GM18511 (cell line): ENCODE data around the gene OR11A1.
"Not testable (repeated sequence)": the region's sequence is repeated elsewhere in the genome, so short reads cannot be mapped to it uniquely, and the experiment has no call there.

Experiments
- ATAC-seq: cut with Tn5 transposase; IDR thresholded peaks from one replicate; pipeline ENCODE4 v1.9.1; 2021; ENCODE audit warnings: mild to moderate bottlenecking, moderate library complexity; ENCODE audit not compliant: unreplicated experiment

The OR11A1 gene

GRCh38 chr6:29479560-29479959 is 22.7 kb upstream of the OR11A1 start:
- no peak for ATAC-seq

DNA sequence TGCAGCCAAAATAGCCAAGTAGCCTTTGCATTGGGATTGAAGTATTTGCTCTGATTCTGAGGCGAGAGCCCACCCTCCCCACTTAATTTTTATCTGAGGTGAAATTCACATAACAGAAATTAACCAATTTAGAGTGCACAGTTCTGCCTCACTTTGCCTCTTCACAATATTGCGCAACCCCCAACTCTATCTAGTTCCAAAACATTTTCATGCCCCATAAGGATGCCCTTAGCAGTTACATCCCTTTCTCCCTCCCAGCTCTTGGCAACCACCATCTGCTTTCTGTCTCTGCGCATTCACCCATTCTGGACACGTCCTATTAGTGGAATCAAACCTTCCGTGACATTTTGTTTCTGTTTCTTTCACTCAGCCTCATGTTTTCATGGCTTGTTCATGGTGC is 21.9 kb upstream of the OR11A1 start:
- no peak for ATAC-seq

GRCh38 chr6:29477923-29478450 is 21.1 kb upstream of the OR11A1 start:
- no peak for ATAC-seq

GRCh38 chr6:29474996-29475395 is 18.1 kb upstream of the OR11A1 start:
- no peak for ATAC-seq

DNA sequence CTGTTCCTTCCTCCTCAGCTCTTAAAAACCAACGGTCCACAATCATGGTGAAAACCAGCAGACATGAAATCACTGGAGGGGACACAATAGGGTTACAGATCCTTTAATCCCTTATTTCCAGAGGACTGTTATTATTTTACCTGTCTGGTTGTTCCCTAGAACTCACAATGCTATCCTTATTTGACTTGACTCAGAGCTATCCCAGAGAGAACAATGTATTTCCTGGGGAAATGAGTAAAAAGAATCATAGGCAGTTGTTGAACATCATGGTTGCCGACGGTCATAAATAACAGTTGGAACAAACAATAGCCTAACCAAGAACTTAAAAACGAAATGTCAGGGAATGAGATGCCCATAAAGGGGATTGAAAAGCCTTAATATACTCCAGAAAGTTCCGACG is 9.4 kb upstream of the OR11A1 start:
- ATAC-seq, result no peak

DNA sequence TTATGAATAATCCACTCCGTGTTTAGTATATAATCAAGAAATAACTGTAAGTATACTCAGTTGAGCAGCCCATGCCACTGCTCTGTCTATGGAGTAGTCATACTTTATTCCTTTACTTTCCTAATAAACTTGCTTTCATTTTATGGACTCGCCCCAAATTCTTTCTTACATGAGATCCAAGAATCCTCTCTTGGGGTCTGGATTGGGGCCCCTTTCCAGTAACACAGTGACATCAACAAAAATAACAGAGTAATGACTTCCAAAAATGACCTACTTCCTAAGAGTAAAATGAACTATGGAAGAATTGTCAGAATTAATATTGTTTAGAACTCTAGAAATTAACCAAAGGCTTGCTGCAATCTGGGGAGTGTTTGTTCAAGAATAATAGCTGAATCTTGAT is 8.9 kb upstream of the OR11A1 start:
- no peak for ATAC-seq

DNA sequence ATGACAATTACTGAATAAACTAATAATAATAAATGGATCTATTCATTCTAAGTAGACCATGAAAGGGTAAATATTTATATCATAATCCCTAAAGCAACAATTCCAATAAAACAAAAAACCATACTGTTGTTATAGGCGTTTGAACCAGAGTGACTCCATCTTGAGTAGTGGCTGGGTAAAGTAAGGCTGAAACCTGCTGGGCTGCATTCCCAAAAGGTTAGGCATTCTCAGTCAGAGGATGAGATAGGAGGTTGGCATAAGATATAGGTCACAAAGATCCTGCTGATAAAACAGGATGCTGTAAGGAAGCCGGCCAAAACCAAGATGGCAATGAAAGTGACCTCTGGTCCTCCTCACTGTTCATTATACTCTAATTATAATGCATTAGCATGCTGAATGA is 8.4 kb upstream of the OR11A1 start:
- no peak for ATAC-seq

GRCh38 chr6:29462022-29462421 is 5.2 kb upstream of the OR11A1 start:
- ATAC-seq, result no peak

DNA sequence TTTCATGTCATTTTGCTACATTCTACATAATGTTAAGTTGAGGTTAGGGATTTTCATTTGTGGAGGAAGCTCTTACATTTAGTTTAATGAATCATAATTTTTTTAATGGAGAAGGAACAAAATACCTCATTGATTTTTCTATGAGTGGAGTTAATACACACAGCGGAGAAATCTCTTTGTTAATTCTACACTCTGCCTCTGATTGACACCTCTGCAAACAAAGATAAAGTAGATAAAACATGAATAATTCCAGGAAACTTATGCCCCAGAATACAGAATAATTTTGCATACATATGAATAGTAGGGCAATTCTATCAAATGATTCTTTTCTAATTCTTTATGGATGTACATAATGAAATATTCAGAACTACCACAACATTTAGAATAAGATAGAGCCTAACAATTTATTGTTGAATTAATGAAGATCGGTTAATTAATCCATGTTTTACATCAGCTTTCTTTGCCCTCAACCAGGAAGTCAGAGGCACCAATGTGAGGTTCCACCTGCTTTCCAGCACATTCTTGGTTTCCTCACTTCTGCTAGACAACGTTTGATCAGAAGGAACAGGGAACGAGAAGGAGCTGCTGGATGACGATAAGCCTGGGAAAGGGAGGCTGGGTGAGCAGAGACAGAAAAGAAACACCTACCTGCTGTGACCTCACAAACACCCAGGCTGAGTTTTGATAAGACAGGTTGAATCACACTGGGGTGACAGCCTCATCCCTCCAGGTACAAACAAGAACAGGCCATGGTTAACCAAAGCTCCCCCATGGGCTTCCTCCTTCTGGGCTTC is 4.3 kb upstream of the OR11A1 start:
- no peak for ATAC-seq

GRCh38 chr6:29451471-29452193 is 5.2 kb downstream of the OR11A1 start:
- no peak for ATAC-seq

- ATAC-seq, result no peak
Observed at GRCh38 chr6:29447670-29448069, 9.2 kb downstream of the OR11A1 start.

DNA sequence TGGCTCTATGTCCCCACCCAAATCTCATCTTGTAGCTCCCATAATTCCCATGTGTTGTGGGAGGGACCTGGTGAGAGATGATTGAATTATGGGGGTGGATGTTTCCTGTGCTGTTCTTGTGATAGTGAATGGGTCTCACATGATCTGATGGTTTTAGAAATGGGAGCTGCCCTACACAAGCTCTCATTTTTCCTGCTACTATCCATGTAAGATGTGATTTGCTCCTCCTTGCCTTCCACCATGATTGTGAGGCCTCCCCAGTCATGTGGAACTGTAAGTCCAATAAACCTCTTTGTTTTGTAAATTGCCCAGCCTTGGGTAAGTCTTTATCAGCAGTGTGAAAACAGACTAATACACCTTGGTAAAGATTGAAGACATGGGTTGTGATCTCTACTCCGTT is 12.8 kb downstream of the OR11A1 start:
- not testable (repeated sequence) for ATAC-seq

DNA sequence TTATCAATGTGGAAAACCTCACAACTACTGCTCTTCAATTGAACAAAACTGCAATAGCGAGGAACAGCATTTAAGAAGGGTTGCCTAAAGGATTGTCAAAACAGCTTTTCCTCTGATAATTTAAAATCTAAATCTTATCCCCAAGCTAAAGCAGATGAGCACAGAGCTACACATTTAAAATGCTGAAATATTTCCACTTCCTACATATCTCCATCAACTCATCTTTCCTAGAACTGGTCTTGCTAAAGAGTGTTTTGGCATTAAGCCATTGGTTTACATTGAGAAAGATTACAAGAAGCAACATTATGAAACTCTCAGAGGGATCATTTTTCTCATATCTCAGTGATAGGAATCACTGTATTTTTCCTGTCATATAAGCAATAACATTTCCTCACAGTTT is 14.2 kb downstream of the OR11A1 start:
- no peak for ATAC-seq

DNA sequence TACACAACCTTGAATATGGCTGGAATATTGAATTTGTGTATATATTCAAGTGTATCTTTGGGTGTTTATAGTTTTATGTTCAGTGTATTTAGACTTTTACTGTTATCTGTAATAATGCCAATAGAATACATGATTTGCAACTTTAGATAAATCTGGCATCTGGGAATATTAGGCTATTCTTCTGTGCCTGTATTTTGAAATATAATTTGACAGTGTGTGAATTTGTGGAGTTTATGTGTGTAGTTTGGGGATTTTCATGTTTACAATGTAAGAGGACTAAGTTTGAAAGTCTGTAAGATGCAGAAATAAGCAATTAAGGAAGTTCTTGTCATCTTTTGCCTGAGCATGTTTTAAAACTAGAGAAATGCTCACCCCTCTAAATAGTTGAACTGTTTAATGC is 17.9 kb downstream of the OR11A1 start, which contains the start of gene OR10C1:
TSS of gene OR10C1 (plus strand) at position 301 of the 400 bp plus-strand sequence. CDS start 710 bp downstream, outside the sequence.
- no peak for ATAC-seq

DNA sequence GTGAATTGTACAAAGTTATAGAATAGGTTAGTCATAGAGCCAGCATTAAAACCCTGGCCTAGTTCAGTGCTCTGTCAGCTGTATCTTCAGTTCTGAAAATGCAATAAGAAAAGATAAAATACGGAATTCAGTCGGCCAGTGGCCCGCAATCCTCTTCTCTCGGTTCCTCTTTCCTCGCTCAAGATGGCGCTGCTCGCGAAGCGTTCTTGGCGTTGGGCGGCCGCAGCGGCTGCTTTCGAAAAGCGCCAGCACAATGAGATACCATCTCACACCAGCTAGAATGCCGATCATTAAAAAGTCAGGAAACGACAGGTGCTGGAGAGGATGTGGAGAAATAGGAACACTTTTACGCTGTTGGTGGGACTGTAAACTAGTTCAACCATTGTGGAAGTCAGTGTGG is 20.1 kb downstream of the OR11A1 start:
- not testable (repeated sequence) for ATAC-seq

- no peak for ATAC-seq
Observed at GRCh38 chr6:29426654-29427053, 30.2 kb downstream of the OR11A1 start.

GRCh38 chr6:29425075-29425474 is 31.8 kb downstream of the OR11A1 start:
- ATAC-seq, result no peak

GRCh38 chr6:29424575-29424974 is 32.3 kb downstream of the OR11A1 start:
- ATAC-seq, result no peak

DNA sequence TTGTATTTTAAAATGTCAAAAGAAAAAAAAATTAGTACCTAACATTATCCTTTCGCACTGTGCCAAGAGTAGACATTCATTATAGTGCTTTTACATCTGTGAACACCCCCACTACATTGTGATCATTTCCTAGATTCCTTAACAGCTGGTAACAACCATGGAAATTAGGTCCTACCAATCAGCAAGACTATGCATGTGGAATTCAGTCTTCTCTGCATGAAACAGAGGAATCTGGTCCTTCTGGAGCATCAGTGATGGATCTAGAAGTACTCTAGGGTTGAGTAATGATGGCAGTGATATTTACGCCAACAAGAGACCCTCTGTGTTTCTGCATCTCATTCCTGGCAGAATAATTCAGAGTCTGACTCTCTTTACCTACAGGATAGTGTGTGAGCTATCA is 32.7 kb downstream of the OR11A1 start:
- ATAC-seq, result no peak

DNA sequence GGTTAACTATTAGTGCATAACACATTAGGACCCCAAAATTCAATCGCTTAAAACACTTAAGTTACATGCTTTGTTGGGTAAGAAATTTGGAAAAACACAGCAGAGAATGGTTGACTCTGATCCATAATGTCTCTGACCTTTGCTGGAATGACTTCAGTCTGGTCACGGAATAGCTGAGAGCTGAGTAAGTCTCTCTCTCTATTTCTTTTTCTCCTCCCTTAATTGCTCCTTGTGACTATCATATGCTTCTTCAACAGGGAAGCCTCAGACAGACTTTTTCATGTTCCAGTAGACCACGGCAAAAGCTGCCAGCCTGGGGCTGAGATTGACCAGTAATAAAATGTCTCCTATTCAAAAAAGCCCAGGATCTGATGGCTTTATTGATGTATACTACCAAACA is 37.4 kb downstream of the OR11A1 start:
- ATAC-seq, result no peak

- no peak for ATAC-seq
Observed at GRCh38 chr6:29414588-29414987, 42.3 kb downstream of the OR11A1 start, which contains the start of gene OR12D1. OR12D1 (plus strand) TSS chr6:29414928.

GRCh38 chr6:29403801-29404200 is 53.1 kb downstream of the OR11A1 start:
- no peak for ATAC-seq
